Fibroblast of peridontal ligament (primary cell): ENCODE measurements around the gene OSMR.
A peak's percentile ranks its signal among the peaks of the same experiment; 100 is the strongest.
"Not testable (repeated sequence)": the region's sequence is repeated elsewhere in the genome, so short reads cannot be mapped to it uniquely, and the experiment has no call there.

Source experiments
- DNase-seq: peaks from one replicate; pipeline ENCODE4 v3.0.0-alpha.2; 2010; ENCODE audit errors: extremely low read depth

The OSMR gene

DNA sequence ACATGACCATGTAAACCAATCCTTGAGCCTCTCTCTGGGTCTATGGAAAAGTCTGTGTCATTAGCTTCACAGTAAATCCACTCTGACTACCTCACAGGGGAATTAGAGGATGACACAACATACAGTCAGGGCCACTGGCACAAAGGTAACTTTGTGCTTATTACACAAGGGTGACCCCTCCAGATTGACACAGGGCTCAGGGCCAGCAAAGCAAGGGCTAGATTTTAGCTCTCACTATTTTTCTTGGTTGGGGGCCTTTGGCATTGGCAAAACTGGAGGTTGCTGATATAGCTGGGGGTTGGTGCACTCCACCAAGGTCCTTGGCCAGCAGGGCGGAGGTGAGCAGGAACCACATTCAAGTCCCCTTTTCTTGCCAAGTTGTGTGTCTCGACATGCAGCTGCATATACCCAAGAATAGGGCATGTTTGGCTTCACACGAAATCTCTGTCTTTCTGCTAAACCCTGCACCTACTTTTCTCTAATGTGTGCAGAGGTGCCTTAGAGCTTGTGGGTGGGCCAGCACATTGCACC is 15.2 kb upstream of the OSMR start:
- no peak for DNase-seq

DNA sequence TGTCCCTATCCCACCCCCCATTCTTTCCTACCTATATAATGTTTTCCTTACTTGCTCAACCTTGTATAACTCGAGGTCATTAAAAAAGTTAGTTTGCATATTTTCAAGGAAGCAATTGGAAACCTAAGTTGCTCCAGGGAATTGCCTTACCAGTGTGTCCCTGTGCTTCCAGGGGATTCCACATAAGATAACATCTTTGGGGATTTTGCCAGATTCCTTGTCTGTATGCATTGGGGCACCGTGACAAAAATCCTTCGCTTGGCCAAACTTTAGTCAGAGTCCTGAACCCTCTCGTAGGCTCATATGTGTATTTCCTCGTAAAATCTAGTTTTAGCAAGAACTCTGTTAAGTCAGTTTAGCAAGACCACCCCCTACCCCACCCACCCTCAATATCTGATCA is 14.7 kb upstream of the OSMR start:
- no peak for DNase-seq

- no peak for DNase-seq
Measured at GRCh38 chr5:38831909-38832308, 13.9 kb upstream of the OSMR start.

GRCh38 chr5:38832810-38833209 is 13.0 kb upstream of the OSMR start:
- DNase-seq = peak; percentile 49

- DNase-seq = peak; percentile 80
Measured at GRCh38 chr5:38835887-38836286, 9.9 kb upstream of the OSMR start.

DNA sequence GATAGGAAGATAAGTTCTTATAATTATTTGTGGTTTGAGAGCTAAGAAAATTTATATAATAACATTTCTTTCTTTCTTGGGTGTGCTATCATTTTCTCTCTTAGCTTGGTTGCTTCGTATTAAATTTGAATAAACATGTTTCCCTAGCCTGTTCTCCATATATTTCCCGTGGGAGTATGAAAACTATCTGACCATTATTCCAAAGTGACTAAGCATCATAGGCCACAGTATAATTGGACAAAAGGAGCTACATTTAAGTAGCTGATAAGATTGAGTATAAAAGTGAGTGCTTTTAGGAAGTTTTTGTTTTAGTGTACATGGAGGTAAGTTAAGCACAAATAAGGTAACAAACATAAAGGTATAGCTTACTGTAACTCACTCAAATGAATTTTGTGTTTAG is 8.4 kb upstream of the OSMR start:
- DNase-seq = peak; percentile 58

- DNase-seq = no peak
Measured at GRCh38 chr5:38837932-38838331, 7.9 kb upstream of the OSMR start.

DNA sequence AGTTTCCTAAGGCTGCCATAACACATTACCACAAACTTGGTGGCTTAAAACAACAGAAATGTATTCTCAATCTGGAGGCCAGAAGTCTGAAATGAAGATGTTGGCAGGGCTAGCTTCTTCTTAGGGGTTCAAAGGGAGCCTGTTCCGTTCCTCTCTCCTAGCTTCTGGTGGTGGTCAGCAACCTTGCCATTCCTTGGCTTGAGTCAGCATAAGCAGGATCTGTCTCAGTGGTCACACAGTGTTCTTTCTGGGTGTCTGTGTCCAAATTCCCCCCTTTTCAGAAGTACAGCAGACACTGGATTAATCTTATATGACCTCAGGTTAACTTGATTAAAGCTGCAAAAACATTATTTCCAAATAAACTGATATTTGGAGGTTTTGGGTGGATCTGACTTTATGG is 2.1 kb upstream of the OSMR start:
- no peak for DNase-seq

GRCh38 chr5:38846379-38847011 is 683 bp downstream of the OSMR start:
- no peak for DNase-seq

GRCh38 chr5:38847559-38848347 is 1.9 kb downstream of the OSMR start:
- DNase-seq = peak; percentile 61

DNA sequence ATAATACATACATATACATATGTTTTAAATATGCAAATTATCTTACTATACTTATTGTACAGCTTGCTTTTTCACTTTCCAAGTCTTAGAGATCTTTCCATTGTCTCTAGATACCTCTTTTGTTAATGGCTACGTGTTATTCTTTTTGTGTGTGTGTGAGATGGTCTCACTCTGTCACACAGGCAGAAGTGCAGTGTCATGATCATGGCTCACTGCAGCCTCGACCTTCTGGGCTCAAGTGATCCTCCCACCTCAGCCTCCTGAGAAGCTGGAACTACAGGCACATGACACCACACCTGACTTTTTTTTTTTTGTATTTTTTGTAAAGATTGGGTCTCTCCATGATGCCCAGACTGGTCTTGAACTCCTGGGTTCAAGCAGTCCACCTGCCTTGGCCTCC is 2.8 kb downstream of the OSMR start:
- no peak for DNase-seq

DNA sequence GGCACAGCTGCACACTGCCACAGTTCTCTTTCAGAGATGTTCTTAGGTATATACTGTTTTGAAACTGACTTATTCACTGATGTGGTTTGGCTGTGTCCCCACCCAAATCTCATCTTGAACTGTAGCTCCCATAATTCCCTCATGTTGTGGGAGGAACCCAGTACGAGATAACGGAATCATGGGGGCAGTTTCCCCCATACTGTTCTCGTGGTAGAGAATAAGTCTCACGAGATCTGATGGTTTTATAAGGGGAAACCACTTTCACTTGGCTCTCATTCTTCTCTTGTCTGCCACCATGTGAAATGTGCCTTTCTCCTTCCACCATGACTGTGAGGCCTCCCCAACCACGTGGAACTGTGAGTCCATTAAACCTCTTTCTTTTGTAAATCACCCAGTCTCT is 5.8 kb downstream of the OSMR start:
- DNase-seq = not testable (repeated sequence)

GRCh38 chr5:38853753-38854470 is 8.1 kb downstream of the OSMR start:
- DNase-seq = peak; percentile 94

DNA sequence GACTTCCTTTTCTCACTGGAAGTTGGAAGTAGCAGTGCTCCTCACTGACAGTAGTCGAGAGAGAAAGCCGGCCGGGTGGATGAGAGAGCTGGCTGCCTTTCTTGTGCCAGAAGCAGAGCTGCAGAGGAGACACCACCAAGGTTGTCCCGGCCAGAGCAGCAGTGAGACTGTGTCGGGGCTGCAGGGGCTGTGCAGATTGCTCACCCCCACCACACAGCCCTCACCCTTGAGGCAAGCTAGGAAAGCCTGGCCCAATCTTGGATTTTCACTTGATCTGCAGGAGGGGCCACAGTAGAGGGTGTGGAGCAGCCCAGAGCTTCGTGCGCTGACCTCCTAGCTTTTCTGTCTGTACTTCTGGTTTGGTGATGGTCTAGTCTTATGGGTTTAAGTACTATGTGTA is 9.1 kb downstream of the OSMR start:
- no peak for DNase-seq

DNA sequence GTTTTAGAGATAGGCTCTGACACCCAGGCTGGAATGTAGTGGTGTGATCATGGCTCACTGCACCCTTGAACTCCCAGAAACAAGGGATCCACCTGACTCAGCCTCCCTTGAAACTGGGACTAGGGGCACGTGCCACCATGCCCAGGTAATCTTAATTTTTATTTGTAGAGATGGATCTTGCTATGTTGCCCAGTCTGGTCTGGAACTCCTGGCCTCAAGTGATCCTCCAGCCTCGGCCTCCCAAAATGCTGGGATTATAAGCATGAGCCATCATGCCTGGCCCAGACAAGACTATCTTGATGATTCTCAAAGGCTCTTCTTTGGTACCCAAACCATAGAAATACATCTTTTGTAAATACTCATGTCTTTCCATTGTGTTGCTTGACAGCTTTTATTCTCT is 10.8 kb downstream of the OSMR start:
- no peak for DNase-seq

- no peak for DNase-seq
Measured at GRCh38 chr5:38858839-38859238, 13.0 kb downstream of the OSMR start.

DNA sequence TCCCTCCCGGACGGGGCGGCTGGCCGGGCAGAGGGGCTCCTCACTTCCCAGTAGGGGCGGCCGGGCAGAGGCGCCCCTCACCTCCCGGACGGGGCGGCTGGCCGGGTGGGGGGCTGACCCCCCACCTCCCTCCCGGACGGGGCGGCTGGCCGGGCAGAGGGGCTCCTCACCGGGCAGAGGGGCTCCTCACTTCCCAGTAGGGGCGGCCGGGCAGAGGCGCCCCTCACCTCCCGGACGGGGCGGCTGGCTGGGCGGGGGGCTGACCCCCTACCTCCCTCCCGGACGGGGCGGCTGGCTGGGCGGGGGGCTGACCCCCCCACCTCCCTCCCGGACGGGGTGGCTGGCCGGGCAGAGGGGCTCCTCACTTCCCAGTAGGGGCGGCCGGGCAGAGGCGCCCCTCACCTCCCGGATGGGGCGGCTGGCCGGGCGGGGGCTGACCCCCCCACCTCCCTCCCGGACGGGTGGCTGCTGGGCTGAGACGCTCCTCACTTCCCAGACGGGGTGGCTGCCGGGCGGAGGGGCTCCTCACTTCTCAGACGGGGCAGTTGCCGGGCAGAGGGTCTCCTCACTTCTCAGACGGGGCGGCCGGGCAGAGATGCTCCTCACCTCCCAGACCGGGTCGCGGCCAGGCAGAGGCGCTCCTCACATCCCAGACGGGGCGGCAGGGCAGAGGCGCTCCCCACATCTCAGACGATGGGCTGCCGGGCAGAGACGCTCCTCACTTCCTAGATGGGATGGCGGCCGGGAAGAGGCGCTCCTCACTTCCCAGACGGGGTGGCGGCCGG is 16.4 kb downstream of the OSMR start:
- not testable (repeated sequence) for DNase-seq

GRCh38 chr5:38866362-38867031 is 20.7 kb downstream of the OSMR start:
- DNase-seq = no peak

GRCh38 chr5:38867032-38867398 is 21.2 kb downstream of the OSMR start:
- DNase-seq = no peak

DNA sequence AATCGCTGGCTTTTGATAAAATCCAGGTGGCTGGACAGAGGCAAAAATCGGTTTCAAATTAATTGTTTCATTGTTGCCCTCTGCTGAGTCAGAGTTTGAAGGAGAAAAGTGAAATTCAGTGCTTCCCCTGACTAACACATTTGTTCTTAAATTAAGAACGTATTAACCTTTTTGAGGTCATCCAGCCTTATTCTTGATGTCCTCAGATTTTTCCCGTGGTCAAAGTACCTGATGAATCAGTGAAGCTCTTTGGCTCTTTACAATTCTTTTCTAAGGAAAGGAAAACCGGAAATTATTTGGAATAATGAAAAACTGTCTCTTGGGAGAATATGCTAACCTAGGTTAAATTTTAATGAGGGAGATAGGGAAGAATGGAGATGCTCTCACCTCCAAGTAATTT is 21.6 kb downstream of the OSMR start:
- no peak for DNase-seq

GRCh38 chr5:38870595-38870994 is 24.8 kb downstream of the OSMR start:
- no peak for DNase-seq
